ENCODE measurements around the gene PTDSS2.

PTDSS2 gene

DNA sequence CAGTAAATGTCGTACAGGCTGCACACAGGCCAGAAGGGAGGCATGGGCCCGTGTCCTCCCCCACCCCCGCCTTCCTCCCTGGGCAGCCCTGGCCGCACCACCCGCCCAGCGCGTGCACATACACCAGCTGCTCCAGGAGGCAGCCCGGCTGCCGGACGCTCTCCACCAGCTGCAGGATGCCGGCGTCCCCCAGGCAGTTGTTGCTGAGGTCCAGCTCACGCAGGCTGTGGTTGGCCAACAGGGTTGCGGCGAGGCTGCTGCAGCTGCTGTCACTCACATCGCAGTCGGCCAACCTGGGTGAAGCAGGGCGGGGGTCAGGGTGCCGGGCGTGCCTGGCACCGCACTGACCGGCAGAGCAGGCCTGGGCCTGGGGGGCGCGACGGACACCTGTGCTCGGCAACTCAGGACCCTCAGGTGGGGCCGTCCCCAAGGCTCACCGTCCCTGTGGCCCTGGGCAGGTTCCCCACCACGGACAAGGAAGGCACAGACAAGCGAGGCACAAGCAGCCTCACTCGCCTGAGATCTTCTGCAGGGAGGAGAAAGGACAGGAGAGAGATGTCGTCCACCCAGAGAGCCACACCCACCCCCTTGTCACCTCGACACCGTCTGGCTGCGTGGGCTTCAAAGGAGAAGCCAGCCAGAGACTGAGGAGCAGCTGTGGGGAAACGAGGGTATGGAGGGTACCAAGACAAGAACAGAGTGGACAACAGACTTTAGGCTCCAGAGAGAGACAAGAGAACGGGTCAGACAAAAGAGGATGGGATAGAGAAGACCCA lies 44.9 kb downstream of the PTDSS2 start:
- no peak for DNase-seq

DNA sequence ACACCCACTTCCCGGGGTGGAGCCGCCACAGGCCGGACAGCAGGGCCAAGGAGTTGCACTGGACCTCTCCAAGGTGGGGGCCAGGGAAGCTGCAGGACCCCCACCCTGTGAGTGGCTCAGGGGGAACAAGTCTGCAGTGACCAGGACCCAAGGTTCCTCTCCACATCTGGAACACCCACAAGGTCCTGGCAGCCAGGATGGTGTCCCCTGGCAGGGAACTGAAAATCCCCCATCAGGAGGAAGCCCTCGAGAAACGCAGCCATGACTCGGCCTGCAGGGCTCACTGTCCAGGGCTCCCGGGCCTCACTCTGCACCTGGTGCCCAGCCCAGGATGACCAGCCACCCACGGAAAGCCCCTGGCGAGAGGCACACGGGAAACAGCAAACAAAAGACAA lies 45.5 kb downstream of the PTDSS2 start:
- no peak for DNase-seq

DNA sequence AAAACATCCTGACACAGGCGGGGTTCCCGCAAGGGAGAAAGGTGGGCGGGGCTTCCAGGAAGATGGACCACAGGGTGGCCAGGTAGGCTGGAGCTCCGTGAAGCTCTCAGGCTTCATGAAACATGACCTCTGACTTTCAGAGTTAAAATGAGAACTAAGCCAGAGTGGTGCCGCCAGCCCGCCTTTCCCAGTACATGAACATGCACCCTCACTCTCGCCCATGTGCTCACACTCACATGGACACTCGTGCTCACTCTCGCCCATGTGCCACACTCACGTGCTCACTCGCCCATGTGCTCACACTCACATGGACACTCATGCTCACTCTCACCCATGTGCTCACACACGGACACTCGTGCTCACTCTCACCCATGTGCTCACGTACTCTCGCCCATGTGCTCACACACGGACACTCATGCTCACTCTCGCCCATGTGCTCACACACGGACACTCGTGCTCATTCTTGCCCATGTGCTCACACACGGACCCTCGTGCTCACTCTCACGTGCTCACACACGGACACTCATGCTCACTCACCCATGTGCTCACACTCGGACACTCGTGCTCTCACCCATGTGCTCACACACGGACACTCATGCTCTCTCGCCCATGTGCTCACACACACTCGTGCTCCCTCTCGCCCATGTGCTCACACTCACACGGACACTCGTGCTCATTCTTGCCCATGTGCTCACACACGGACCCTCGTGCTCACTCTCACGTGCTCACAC lies 46.9 kb downstream of the PTDSS2 start:
- DNase-seq = no peak

DNA sequence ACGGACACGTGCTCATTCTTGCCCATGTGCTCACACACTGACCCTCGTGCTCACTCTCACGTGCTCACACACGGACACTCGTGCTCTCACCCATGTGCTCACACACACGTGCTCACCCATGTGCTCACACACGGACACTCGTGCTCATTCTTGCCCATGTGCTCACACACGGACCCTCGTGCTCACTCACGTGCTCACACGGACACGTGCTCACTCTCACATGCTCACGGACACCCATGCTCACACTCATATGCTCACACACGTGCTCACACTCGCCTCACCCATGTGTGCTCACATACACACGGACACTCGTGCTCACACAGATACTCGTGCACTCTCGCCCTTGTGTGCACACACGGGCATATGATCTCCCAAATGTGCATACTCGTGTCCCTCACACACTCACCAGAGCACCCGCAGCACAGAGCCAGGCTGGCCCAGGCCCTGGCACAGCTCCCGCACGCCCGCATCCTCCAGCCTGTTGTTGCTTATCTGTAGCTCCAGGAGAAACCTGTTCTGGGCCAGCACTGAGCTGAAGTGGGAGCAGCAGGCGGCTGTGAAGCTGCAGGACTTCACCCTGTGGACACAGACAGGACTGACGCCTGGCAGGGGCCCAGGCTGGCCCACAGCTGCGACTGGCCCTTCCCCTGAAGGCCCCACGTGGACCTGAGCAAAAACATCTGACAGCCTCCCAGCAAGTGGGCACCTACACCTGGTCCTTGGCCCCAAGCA lies 47.7 kb downstream of the PTDSS2 start:
- no peak for DNase-seq

DNA sequence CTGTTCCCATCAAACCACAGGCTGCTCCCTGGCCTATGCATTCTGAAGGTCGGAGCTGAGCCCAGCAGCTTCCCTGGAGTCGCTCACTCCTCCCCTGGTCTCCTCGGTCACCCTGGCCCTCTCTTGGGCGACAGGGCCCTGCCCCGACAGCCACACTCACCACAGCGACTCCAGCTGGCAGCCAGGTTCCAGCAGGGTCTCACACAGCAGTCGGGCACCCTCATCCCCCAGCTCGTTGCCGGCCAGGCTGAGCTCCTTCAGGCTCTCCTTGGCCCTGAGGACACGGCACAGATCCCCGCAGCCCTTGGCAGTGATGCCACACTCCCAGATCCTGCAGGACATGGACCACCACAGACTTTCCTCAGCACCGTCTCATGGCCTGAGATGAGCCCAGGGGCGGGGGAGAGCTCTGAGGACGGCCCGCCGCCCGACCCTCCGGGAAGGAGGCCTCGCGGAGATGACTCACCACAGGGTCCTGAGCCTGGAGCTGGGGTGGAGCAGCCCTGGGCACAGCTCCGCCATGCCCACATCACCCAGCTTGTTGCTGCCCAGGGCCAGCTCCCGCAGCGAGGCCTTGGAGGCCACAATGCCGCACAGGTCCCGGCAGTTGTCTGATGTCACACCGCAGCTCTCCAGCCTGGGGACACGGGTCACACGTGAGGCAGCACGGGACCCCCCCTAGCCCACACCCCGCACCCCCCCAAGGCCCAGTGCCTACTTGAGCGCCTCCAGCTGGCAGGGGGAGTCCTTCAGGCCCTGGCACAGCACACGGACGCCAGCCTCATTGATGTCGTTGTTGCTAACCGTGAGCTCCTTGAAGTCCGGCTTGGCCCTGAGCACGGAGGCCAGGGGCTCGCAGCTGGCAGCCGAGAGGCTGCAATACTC lies 48.5 kb downstream of the PTDSS2 start:
- DNase-seq = no peak

DNA sequence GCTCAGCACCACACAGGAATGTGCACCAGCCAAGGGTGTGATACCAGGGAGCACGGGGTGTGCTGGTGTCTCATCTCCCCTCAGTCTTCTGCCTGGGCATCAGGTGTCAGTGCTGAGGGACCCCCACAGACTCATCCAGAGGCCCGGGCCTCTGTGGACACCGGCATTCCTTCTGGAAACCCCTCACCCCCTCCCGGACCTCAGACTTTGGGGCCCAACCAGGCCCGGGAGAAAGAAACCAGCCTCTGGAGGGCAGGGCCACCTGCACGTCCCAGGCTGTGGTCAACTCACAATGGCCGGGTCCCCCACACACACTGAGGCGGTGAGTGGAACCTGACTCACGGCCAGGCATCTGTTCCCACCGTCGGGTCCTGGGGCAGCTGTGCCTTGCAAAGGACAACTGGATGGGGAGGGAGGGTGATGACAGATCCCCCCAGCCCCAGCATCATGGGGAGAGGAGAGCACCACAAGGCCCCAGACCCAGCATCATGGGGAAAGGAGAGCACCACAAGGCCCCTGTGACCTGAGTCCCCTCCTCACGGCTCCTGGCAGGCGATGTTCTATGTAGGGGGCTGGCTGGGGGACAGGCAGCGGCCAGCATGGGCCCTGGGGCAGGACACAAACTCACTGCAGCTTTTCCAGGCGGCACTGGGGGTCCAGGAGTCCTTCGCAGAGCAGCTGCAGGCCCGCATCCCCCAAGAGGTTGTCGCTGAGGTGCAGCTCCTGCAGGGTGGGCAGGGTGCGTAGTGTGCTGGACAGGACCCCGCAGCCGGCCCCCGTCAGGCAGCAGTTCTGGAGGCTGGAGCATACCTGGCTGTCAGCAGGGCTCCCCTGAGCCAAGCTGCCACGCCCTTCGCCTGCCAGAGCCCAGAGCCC lies 49.4 kb downstream of the PTDSS2 start:
- DNase-seq = no peak

DNA sequence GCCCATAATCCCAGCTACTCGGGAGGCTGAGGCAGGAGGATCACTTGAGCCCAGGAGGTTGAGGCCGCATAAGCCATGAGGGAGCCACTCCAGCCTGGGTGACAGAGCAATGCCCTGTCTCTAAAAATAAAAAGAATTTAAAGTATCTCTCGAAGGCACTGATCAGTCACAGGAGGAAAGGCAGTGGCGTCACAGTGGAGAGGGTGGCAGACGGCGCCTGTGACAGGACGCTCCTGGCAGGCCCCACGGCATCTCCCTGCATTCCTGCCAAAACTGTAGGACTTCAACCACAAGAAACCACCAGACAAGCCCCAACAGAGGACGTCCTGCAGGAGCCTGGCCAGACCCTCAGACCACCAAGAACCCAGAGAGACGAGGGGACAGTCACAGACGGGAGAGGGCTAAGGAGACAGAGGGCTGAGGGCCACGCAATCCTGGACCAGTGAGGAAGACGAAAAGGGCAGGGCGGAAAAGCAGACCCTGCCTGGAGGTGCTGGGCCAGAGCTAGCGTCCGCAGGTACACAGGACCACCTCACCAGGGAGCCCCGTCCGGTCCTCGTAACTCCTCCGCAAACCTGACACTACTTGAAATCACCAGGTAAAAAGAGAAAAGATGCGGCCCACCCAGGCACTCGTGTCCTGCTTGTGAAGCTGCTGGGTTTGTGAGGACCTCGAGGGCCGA lies 51.1 kb downstream of the PTDSS2 start:
- no peak for DNase-seq

DNA sequence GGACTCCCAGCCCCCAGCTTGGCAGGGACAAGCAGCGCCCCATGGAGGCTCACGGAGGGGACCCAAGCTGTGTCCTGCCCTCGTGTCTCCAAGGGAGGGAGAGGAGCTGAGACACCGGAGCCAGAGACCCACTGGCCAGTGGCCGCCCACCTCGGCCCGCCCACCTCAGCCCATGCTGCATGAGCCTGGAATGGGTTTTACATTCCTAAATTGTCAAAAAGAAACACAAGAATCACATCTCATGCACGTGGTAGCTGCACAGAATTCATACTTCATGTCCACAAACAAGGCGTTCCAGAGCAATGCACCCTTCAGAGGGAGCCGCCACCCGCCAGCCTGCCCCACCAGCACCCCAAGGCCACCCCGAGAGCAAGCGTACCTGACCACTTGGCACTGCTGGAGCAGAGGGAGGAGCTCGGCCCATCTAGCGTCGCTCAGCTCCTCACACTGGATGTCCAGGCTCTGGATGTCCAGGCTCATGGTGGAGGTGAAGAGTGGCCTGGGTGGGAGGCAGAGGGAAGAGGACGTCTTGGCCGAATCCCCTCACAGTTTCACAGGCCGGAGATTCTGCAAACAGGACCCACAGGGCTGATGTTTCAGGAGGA lies 51.7 kb downstream of the PTDSS2 start:
- no peak for DNase-seq

DNA sequence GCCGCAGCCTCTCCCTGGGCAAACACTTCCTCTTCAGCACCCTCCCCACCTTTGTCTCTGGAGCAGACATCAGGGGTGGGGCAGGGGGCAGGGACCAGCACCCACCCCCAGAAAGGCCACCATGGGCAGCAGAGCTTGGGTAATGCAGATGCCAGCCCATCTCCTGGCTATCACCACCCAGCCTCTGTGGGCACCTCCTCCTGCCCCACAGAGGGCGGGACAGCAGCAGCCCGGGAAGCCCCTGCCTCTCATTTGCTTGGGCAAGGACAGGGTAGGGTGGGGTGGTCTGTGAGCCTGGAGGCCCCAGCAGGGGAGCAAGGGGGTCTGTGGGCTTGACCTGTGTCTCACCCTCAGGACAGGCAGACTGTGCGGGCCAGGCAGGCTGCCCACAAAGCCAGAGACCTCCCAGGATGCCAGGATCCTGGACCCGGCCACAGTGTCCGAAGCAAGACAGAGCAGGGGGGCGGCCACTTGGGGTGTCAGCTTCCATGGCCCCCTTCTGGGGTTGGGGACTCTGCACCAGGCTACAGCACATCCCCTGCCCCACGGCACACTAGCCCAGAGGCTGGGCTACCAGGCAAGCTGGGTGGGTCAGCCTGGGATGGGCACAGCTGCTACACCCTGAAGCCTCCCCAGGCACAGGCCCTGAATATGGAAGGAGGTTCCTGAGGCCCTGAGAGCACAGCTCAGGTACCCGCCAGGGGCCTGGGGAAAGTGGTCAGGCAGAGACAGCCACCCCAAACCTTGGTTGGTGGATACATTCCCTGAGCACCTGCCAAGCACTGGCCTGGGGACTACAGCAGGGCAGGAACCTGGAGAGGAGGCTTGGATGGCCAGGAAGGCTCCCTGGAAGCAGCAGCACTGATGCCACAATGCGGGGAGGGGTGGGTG lies 52.5 kb downstream of the PTDSS2 start:
- DNase-seq = no peak

DNA sequence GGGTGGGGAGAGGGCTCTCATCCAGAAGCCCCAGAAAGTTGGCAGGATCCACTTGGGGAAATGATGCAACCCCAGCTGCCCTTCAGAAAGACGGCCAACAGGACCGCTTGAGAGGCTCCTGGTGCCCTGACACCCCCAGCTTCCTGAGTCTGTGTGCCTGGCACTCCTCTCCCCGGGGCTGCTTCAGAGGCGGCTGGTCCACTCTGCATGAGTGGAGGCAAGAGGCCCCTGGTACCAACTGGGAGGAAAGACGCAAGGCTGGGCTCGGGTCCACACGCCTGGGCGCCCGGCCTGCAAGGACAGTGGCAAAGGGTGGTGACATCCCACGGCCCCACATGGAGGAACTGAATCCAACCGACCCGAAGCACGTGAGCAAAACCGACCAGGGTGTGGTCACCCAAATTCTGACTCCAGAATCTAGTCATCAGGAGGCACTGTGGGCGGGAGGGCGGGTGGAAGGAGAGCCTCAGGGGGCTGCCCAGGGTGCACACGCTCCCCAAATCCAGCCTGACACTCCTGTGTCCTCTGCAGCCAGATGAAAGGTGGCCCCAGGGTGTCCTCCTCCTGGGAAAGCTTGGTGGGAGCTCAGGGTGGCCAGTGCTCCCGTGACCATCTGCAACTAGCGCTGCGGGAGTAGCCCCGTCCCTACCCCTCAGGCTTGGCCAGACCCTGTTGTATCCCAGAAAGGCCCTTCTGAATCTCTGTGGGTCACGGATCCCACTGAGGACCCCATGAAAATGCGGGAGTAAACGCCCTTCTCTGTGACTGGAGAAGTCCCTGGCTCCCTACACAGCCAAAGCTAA lies 53.3 kb downstream of the PTDSS2 start:
- no peak for DNase-seq

DNA sequence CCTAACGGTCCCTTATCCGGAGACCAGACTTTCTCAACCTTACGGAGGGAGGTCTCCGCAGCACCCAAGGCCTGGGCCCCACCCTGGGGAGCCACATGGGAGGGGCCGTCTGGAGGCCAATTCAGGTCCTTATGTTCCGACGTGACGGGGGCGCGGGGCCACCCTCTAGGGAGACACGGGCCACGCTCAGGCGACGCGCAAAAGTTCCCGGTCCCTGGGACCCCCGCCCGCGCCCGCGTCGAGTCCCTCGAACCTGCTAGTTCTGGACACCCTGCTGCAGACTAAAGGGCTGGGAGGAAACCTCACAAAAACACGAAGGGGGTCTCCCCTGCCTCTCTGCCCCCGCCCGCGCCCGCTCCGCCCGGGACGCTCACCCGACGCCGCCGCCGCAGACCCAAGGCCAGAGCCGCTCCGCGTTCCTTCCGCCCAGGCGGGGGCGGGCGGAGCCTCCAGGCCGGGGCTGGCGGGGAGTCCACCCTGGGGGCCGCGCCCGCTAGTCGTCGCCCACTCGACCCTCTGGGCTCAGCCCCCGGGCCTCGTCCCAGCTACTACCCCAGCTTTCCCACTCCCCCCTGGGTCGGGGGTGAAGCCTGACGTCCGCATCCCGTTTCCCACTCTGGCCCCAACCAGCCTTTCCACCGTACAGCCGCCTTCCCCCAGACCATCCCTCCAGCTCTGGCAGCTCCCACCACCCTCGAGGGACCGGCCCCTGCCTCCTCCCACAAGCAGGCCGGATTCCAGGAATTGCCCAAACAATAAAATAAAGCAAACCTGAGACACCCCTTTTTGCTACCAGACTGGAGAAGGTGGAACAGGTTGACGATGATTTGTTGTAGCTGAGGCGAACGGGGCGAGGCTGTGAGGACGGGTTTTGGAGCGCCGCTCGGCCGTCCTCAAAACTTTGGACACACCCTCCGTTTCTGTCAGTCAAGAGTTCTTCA lies 54.2 kb downstream of the PTDSS2 start:
- DNase-seq = peak; percentile 66

DNA sequence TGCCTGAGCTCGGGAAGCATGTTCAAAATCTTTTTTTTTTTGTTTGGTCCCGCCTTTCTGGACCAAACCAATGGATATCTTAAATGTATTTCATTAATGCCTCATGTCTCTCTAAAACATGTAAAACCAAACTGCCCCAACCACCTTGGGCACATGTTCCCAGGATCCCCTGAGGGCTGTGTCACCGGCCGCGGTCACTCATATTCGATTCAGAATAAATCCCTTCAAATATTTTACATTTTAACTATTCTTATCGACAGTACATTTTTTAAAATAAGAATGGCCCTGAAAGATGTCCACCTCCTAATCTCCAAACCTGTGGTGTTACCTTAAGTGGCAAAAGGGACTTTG lies 54.9 kb downstream of the PTDSS2 start:
- no peak for DNase-seq

DNA sequence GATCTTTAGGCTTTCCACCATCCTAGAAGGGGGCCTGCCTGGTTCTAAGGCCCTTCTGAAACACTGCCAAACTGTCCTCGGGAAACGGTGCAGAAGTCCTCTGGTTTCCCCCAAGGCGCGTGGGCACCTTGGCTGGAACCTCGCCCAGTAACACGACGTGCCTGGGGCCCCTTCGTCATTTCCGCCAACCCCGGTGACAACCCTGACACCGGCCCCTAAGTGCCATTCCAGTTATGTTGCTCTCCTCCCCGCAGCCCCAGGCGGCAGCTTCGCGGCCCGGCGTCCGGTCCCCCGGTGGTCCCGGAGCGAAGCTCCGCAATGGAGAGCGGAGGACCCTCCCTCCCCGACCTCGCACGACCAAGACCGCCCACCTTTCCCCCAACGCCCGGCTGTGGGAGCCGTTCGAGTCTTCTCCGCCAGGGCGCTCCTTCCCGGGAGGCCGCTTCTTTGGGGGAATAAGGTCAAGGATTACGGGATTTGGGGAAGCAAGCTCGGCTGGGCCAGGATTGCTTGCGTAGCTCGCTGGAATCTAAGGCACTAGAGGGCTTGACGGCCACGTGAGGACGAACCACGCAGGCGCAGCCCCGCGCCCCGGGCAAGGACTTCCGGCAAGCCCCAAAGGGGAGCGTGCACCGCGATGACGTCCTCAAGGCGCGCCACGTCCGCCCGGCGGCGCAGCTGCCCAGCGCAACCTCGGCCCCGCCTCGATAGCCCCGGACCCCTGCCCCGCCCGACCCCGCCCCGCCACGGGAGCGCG lies 56.3 kb downstream of the PTDSS2 start:
- DNase-seq = peak; percentile 96

DNA sequence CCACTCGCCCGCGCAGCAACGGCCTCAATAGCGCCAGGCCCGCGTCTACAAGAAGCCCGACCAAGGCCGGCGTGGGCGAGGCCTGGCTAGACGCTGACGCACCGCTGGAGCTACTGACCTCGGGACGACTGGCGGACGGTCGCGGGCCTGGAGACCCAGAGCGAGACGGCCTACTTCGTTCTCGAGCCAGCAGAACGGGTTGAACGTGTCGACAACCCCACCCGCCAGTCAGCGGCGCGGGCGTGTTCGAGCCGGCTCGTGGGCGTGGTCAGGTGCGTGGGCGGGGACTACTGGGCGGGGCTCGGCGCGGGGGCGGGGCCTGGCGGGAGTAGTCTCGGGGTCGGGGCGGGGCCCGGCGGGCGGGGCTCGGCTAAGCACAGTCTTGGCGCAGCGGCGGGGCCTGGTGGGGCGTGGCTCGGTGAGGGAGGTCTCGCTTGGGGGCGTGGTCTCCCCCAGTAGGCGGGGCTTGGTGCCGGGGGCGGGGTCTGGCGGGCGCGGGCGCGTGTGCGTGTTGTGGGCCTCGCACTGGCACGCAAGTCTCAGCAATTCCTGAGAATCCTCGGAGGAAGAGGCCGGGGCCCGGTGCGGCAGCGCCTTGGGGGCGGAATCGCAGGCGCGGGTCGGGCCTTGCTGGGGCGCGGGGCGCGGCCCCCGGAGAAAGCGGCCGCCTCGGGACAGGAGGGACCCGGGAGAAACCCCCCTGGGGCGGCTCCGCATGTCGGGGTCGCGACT lies 57.1 kb downstream of the PTDSS2 start, which contains the start of gene RNH1:
Gene RNH1, minus strand, starts transcription at position 248 of the 732 bp plus-strand sequence. CDS start 5,080 bp downstream, outside the sequence.
- DNase-seq = peak; percentile 94

DNA sequence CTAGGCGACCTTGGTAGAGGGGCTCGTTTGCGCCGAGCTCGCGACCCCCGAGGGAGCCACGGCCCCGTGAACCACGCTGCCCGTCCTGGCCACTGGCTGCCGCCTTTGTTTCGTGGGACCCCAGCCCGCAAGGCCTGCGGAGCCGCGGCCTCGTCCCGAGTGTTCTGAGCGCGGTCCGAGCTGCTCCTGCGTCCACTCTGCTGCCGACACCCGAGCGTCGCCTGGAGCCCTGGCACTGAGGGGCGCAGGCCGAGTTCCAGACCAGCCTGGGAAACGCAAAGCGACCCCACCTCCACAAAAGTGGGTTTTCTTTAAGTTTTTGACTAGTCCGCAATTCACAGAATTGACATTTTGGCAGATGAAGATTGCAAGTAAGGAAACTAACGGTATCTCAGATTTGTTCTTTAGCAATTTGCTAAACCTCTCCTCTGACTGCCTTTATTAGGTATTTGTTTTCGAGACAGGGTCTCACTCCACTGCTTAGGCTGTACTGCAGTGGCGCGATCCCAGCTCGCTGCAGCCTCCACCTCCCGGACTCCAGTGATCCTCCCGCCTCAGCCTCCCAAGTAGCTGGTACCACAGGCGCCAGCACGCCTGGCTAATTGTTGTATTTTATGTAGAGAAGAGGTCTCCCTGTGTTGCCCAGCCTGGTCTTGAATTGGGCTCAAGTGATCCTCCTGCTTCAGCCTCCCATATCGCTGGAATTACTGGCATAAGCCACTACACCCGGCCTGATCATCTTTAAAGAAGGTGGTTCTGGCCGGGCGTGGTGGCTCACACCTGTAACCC lies 57.8 kb downstream of the PTDSS2 start:
- DNase-seq = no peak

Data from HCEC 1CT (cell line).